HG02571 (cell line): Measurements from ENCODE around the gene LGR4.
"Not testable (repeated sequence)": the region's sequence is repeated elsewhere in the genome, so short reads cannot be mapped to it uniquely, and the experiment has no call there.

Source experiments
- ATAC-seq: cut with Tn5 transposase; IDR thresholded peaks from one replicate; pipeline ENCODE4 v1.9.1; 2021; ENCODE audit warnings: mild to moderate bottlenecking, moderate library complexity; ENCODE audit not compliant: unreplicated experiment

LGR4 gene

GRCh38 chr11:27460158-27460978, 12.2 kb downstream of the LGR4 start:
- ATAC-seq, result no peak

GRCh38 chr11:27459191-27459590, 13.4 kb downstream of the LGR4 start:
- ATAC-seq, result no peak

- ATAC-seq, result no peak
These were observed 14.4 kb downstream of the LGR4 start for GRCh38 chr11:27458182-27458581.

- ATAC-seq, result no peak
These were observed 15.7 kb downstream of the LGR4 start for GRCh38 chr11:27456795-27457329.

GRCh38 chr11:27456140-27456794, 16.3 kb downstream of the LGR4 start:
- ATAC-seq, result no peak

- ATAC-seq, result no peak
These were observed 16.9 kb downstream of the LGR4 start for GRCh38 chr11:27455667-27456066.

GRCh38 chr11:27453701-27454100, 18.9 kb downstream of the LGR4 start:
- ATAC-seq, result no peak

- ATAC-seq, result no peak
These were observed 20.4 kb downstream of the LGR4 start for GRCh38 chr11:27452147-27452546.

GRCh38 chr11:27451244-27451965, 21.2 kb downstream of the LGR4 start:
- ATAC-seq, result no peak

- not testable (repeated sequence) for ATAC-seq
These were observed 24.4 kb downstream of the LGR4 start for GRCh38 chr11:27448184-27448540.

GRCh38 chr11:27447288-27448183, 25.1 kb downstream of the LGR4 start:
- no peak for ATAC-seq

- ATAC-seq, result no peak
These were observed 27.0 kb downstream of the LGR4 start for GRCh38 chr11:27445625-27446024.

GRCh38 chr11:27444801-27445215, 27.8 kb downstream of the LGR4 start:
- ATAC-seq, result no peak

GRCh38 chr11:27443746-27444507, 28.7 kb downstream of the LGR4 start:
- ATAC-seq, result no peak

GRCh38 chr11:27443227-27443626, 29.4 kb downstream of the LGR4 start:
- ATAC-seq, result no peak

- ATAC-seq, result no peak
These were observed 32.5 kb downstream of the LGR4 start for GRCh38 chr11:27440090-27440489.

GRCh38 chr11:27438595-27438981, 34.0 kb downstream of the LGR4 start:
- no peak for ATAC-seq

- ATAC-seq, result no peak
These were observed 34.6 kb downstream of the LGR4 start for GRCh38 chr11:27437829-27438594.

GRCh38 chr11:27436916-27437315, 35.7 kb downstream of the LGR4 start:
- no peak for ATAC-seq
